HUES48 (cell line): ENCODE measurements around the gene DMBX1.

Experiments
- H3K27ac ChIP-seq: one replicate; pipeline ENCODE4 v1.7.0; 2013; ENCODE audit warnings: low read depth, low read length, inconsistent platforms
- H3K27me3 ChIP-seq: 2 replicates; pipeline ENCODE4 v1.6.1; 2013; ENCODE audit warnings: mild to moderate bottlenecking, low read length; ENCODE audit not compliant: control insufficient read depth, insufficient read depth
- H3K36me3 ChIP-seq: 2 replicates; pipeline ENCODE4 v1.6.1; 2013; ENCODE audit warnings: low read length; ENCODE audit not compliant: control insufficient read depth, insufficient read depth
- H3K4me1 ChIP-seq: 2 replicates; pipeline ENCODE4 v1.6.1; 2013; ENCODE audit warnings: mild to moderate bottlenecking, low read length; ENCODE audit not compliant: control insufficient read depth, insufficient read depth
- H3K4me3 ChIP-seq: 2 replicates; pipeline ENCODE4 v1.5.1; 2013; ENCODE audit warnings: mild to moderate bottlenecking, low read depth, low read length
- H3K9ac ChIP-seq: 2 replicates; pipeline ENCODE4 v1.6.1; 2013; ENCODE audit warnings: mild to moderate bottlenecking, low read depth, low read length, moderate library complexity
- H3K9me3 ChIP-seq: 2 replicates; pipeline ENCODE4 v1.6.1; 2013; ENCODE audit warnings: low read length; ENCODE audit not compliant: control insufficient read depth, insufficient read depth

Gene DMBX1

DNA sequence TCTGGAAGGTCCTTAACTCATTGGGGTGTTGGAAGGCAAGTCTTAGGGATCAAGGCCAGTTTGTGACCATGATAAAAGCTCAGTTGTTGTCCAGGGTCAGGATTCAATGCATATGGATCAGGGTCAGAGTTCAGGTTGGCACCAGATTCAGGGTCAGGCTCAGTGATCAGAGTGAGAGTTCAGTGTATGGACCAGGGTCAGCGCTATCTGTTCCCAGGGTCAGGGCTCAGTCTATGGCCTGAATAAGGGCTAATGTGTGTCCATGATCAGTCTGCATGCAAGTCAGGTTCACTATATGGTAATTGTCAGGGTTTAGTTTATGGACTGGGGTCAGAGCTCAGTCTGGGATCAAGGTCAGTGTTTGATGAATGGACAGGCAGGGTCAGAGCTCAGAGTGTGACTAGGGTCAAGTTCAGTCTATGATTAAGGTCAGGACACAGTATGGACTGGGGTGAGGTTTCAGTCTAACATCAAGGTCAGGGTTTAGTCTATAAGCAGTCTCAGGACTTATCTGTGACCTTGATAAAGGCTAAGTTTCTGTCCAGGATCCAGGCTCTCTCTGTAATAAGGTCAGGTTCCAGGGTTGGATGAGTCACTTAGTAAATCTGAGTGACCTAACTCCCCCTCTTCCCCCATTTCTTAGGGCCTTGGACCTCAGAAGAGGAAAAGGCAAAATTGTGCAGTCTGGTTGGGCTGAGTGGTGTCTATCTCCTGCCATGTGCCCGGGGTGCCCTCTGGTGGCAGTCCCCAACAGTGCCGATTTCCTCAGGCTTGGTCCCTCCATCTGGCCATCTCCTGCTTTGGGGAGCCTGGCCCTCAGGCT lies 38.0 kb downstream of the DMBX1 start:
- no peaks in the 10 kb centered on the region for H3K9me3 ChIP-seq
- peaks cover 41% of the 10 kb centered on the region for H3K4me1 ChIP-seq
- no peak overlapping the region for H3K4me3 ChIP-seq
- H3K27me3 ChIP-seq = peaks cover 99% of the 10 kb centered on the region
- no peak overlapping the region for H3K9ac ChIP-seq
- no peaks in the 10 kb centered on the region for H3K36me3 ChIP-seq
- no peak overlapping the region for H3K27ac ChIP-seq

DNA sequence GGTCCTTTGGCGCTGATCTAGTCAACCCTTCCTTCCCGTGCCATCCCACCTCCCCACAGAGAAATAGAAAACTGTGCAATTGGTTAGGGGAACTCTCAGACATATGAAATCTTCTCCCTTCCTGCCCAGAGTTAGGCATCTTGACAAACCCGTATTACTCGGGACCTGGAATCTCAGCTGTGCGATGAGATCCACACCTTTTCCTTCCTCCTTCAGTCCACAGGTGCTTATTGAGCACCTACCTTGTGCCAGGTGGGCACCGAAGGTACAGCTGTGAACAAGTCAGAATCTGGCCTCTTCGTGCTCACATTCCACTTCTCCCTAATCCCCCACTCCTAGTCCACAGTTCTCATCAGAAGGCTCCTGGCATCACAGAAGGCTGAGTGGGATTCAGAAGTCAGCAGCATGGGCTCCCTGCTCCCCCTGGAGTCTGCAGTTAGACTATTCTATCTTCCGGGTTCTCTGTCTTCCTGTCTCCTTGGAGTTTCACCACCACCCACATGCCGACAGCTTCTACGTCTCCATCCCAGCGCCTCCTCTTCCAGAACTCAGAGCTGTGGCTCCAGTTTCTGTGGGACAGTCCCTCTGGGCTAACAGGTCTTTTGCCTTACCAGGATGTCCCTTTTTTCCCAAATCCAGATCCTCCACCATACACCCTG lies 38.8 kb downstream of the DMBX1 start:
- Histone ChIP-seq H3K4me1 (peaks cover 36% of the 10 kb centered on the region), H3K9me3 (no peaks in the 10 kb centered on the region), H3K4me3 (no peak overlapping the region), H3K27me3 (peaks cover 98% of the 10 kb centered on the region), H3K9ac (no peak overlapping the region), H3K27ac (no peak overlapping the region), H3K36me3 (no peaks in the 10 kb centered on the region)

DNA sequence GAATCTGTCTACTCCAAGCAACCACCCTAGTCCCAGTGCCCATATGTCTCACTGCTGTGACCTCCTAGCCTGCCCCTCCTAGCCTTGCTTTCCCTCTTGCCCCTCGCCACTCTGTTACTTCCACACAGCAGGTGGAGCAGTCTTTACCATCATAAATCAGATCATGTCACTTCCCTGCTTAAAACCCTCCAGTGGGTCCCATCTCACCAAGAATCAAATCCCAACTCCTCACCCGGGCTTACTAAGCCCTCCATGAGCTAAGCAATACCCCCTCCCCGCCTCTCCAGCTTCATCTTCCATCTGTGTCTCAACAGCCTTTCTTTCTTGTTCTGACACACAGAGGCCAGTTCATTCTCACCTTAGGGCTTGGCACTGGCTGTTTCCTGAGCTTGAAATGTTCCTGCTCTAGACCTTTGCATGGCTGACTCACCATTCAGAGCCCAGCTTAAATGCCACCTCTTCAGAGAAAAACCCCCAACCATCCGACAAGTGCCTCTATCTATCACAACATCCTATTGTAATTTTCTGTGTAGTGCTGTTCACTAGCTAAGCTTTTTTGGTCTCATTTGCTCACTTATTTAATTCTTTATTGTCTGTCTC lies 39.5 kb downstream of the DMBX1 start:
- Histone ChIP-seq H3K9me3 (no peaks in the 10 kb centered on the region), H3K27me3 (peaks cover 98% of the 10 kb centered on the region), H3K27ac (no peak overlapping the region), H3K4me1 (peaks cover 35% of the 10 kb centered on the region), H3K9ac (no peak overlapping the region), H3K4me3 (no peak overlapping the region), H3K36me3 (no peaks in the 10 kb centered on the region)

- H3K9me3 ChIP-seq = no peaks in the 10 kb centered on the region
- no peak overlapping the region for H3K4me3 ChIP-seq
- peaks cover 98% of the 10 kb centered on the region for H3K27me3 ChIP-seq
- no peaks in the 10 kb centered on the region for H3K36me3 ChIP-seq
- no peak overlapping the region for H3K9ac ChIP-seq
- no peak overlapping the region for H3K27ac ChIP-seq
- H3K4me1 ChIP-seq = peaks cover 23% of the 10 kb centered on the region
Observed at GRCh38 chr1:46530311-46530710, 40.7 kb downstream of the DMBX1 start.

DNA sequence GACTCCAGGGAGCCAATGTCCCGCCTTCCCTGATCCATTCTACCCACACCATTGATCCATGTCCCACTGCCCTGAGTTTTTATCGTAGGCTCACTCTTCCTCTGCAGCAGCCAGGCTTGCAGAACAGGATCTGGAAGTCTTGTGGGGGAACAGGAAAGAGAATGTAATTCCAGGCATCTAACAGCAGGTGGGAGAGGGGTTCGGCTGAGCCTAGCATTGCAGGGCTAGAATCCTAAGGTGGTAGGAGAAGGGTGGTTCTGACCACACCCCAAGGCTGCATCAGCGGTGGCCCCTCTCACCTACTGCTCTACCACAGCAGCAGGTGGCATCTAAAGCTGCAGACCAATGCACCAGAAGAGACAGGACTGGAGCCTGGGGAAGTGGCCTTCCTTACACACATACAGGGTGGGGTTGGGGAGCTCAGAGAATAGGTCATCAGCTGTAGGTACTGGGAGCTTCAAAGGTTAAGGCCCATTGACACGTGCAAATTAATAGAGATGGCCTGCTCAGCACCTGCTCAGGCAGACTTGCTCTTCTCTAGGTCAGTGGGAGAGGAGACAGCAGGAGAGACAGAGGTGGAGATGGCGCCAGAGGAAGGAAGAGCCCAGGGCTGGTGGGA lies 41.3 kb downstream of the DMBX1 start:
- Histone ChIP-seq H3K4me1 (peaks cover 17% of the 10 kb centered on the region), H3K4me3 (no peak overlapping the region), H3K27ac (no peak overlapping the region), H3K9ac (no peak overlapping the region), H3K27me3 (peaks cover 98% of the 10 kb centered on the region), H3K36me3 (no peaks in the 10 kb centered on the region), H3K9me3 (no peaks in the 10 kb centered on the region)

DNA sequence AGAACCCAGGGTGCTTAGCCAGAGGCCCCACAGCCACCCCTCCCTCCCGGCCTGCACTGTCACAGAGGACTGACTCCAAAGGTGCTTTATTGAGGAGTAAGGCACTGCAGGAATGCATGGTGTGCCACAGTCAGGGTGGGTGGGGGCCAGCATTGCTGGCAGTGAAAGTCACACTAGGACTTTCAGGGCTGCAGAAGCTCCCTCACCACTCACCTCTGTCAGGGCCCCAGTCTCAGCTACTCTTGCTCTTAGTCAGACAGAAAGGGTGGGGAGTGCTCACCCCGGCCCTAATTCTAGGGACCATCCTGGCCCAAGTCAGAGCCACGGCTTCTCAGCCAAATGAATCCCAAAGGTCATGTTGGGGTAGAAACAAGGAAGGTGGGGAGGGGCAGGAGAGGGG lies 42.5 kb downstream of the DMBX1 start:
- Histone ChIP-seq H3K27me3 (peaks cover 98% of the 10 kb centered on the region), H3K4me3 (no peak overlapping the region), H3K36me3 (no peaks in the 10 kb centered on the region), H3K4me1 (peaks cover 8% of the 10 kb centered on the region; the same call in 1 of the 2 replicates), H3K27ac (no peak overlapping the region), H3K9me3 (no peaks in the 10 kb centered on the region), H3K9ac (no peak overlapping the region)

GRCh38 chr1:46532498-46533178 lies 43.0 kb downstream of the DMBX1 start:
- no peak overlapping the region for H3K27ac ChIP-seq
- H3K9me3 ChIP-seq = no peaks in the 10 kb centered on the region
- peaks cover 98% of the 10 kb centered on the region for H3K27me3 ChIP-seq
- no peaks in the 10 kb centered on the region for H3K36me3 ChIP-seq
- no peak overlapping the region for H3K9ac ChIP-seq
- H3K4me3 ChIP-seq = peak overlapping the region; percentile 51; the same call in 1 of the 2 replicates
- H3K4me1 ChIP-seq = peaks cover 4% of the 10 kb centered on the region; the same call in 1 of the 2 replicates

DNA sequence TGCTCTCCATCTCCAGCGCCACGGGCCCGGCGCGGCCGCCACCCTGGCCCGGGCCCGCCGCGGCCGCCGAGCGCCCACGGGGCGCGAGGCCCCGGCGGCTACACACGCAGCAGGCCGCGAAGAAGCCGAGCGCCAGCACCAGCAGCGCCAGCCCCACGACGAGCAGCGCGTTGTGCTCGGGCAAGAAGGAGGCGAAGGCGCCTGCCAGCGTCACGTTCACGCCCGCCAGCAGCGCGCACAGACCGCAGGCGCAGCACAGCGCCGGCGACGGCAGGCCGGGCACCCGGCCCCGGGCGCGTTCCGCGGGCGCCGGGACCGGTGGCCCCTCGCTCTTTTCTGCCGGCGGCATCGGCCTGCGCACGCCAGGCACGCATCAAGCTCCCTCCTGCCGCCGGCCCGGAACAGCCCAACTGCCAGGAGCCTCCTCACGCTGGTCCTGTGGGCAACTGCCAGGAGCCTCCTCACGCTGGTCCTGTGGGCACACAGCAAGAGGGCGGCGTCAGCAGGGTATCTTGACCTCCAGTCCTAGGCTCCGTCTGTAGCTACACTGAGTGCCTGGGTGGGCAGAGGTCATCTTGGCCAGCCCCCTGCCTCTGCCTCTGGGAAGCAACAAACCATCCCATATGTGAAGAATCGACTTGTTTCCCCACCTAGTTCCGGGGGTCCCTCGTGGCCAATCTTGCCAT lies 43.7 kb downstream of the DMBX1 start:
- Histone ChIP-seq H3K4me3 (peak overlapping the region; percentile 51; the same call in 1 of the 2 replicates), H3K4me1 (0 out of 2 replicates have a peak, but pooled peaks cover 2% of the 10 kb centered on the region), H3K9me3 (no peaks in the 10 kb centered on the region), H3K9ac (no peak overlapping the region), H3K27ac (no peak overlapping the region), H3K36me3 (no peaks in the 10 kb centered on the region), H3K27me3 (peaks cover 98% of the 10 kb centered on the region)

DNA sequence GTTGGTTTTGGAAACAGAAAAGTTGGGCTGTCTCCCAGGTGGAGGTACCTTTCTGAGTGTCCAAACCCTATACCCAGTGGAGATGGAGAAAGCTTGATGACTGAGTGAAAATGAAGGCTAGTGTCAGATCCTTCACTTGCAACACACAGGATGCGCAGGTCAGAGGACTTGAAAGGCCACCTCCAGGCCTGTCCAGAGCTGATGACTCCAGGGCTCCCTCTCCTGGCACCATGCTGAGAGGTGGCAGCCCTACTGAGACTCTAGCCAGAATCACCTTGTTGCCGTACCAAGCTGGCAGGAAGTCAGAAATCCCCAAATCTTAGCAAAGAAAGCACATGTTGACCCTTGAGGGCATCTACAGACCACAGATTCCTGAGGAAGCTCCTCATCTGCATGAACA lies 45.4 kb downstream of the DMBX1 start:
- no peaks in the 10 kb centered on the region for H3K4me1 ChIP-seq
- no peak overlapping the region for H3K27ac ChIP-seq
- H3K27me3 ChIP-seq = peaks cover 97% of the 10 kb centered on the region
- no peak overlapping the region for H3K9ac ChIP-seq
- H3K4me3 ChIP-seq = no peak overlapping the region
- H3K36me3 ChIP-seq = no peaks in the 10 kb centered on the region
- no peaks in the 10 kb centered on the region for H3K9me3 ChIP-seq

DNA sequence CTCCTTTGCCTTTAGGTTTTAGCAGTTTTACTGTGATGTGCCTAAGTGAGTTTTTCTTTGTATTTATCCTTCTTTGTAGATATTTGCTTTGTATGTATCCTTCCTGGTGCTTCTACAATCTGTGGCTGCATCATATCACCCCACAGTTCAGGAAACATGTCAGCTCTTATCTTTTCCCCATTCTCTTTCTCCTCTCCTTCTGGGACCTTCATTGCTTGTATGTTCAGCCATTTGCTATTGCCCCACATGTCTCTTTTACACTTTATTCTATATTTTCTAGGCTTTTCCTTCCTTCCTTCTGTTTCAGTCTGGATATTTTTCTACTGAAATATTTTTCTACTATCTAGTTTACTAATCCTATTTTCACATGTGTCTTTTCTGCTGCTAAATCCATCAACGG lies 46.9 kb downstream of the DMBX1 start:
- H3K27ac ChIP-seq = no peak overlapping the region
- H3K4me1 ChIP-seq = no peaks in the 10 kb centered on the region
- H3K36me3 ChIP-seq = no peaks in the 10 kb centered on the region
- H3K9ac ChIP-seq = no peak overlapping the region
- H3K9me3 ChIP-seq = no peaks in the 10 kb centered on the region
- peaks cover 97% of the 10 kb centered on the region for H3K27me3 ChIP-seq
- no peak overlapping the region for H3K4me3 ChIP-seq
